CD8-positive, alpha-beta memory T cell (primary cell): ENCODE measurements around the gene ORMDL3. TPM values are rescaled to one million over a fixed set of nuclear protein-coding genes. Genes with fewer than 3 reads are reported as not detected.

Experiments used
- CTCF ChIA-PET: fragments of 350-600 bp; sonication (Branson Sonifier 250); formaldehyde crosslinking; loops from one replicate; lab custom pipeline; 2021; ENCODE audit warnings: antibody characterized with exemption; lab: Charles Lee
- POLR2A ChIA-PET: fragments of 350-600 bp; sonication (Branson Sonifier 250); formaldehyde crosslinking; loops from one replicate; lab custom pipeline; 2021; ENCODE audit warnings: antibody characterized with exemption; lab: Charles Lee
- DNase-seq, 5 donors: peaks; one replicate each; pipeline versions ENCODE4 v3.0.0 to v3.0.0-alpha.2; 2020 to 2022; ENCODE audit warnings: mixed read lengths in 1 of 5
- H3K27ac ChIP-seq: one replicate; pipeline ENCODE4 v1.7.0; 2013; ENCODE audit warnings: low read depth, mild to moderate bottlenecking, low read length, moderate library complexity
- H3K27me3 ChIP-seq: 2 replicates; pipeline ENCODE4 v1.7.0; 2013; ENCODE audit warnings: low read length, mild to moderate bottlenecking; ENCODE audit not compliant: insufficient read depth, poor library complexity, severe bottlenecking
- H3K36me3 ChIP-seq: 2 replicates; pipeline ENCODE4 v1.7.0; 2013; ENCODE audit warnings: mild to moderate bottlenecking, low read length, moderate library complexity; ENCODE audit not compliant: insufficient read depth
- H3K4me1 ChIP-seq: 2 replicates; pipeline ENCODE4 v1.7.0; 2013; ENCODE audit warnings: mild to moderate bottlenecking, low read length, moderate library complexity; ENCODE audit not compliant: insufficient read depth
- H3K4me3 ChIP-seq: 2 replicates; pipeline ENCODE4 v1.7.0; 2013; ENCODE audit warnings: mild to moderate bottlenecking, low read length
- H3K9me3 ChIP-seq: 2 replicates; pipeline ENCODE4 v1.7.0; 2013; ENCODE audit warnings: mild to moderate bottlenecking, low read length
- H3K27ac Mint-ChIP-seq, 8 donors: one replicate each; pipeline ENCODE4 v1.8.0; 2020 to 2021; ENCODE audit warnings: mixed read lengths in 8 of 8, mild to moderate bottlenecking in 6 of 8, inconsistent platforms in 3 of 8, moderate library complexity in 3 of 8
- H3K27me3 Mint-ChIP-seq, 2 donors: one replicate each; pipeline ENCODE4 v1.8.0; 2020 to 2021; ENCODE audit warnings: mixed read lengths in 2 of 2, mild to moderate bottlenecking in 1 of 2, moderate library complexity in 1 of 2
- H3K36me3 Mint-ChIP-seq, 3 donors: one replicate each; pipeline ENCODE4 v1.8.0; 2020 to 2021; ENCODE audit warnings: mixed read lengths in 3 of 3, inconsistent platforms in 1 of 3, mild to moderate bottlenecking in 1 of 3
- H3K4me1 Mint-ChIP-seq, 3 donors: one replicate each; pipeline ENCODE4 v1.8.0; 2020 to 2021; ENCODE audit warnings: mixed read lengths in 3 of 3, inconsistent platforms in 1 of 3, mild to moderate bottlenecking in 1 of 3
- H3K4me3 Mint-ChIP-seq, 7 donors: one replicate each; pipeline ENCODE4 v1.8.0; 2020 to 2021; ENCODE audit warnings: mixed read lengths in 7 of 7, mild to moderate bottlenecking in 6 of 7, moderate library complexity in 4 of 7, inconsistent platforms in 2 of 7
- H3K9me3 Mint-ChIP-seq, 5 donors: one replicate each; pipeline ENCODE4 v1.8.0; 2020 to 2022; ENCODE audit warnings: mixed read lengths in 5 of 5, mild to moderate bottlenecking in 3 of 5, moderate library complexity in 2 of 5, inconsistent platforms in 1 of 5
- polyA plus RNA-seq: library from polyadenylated mRNA; unstranded; fragments of 300-500 nt; fragmentation: Illumina TruSeq; gene quantifications from one replicate; pipeline ENCODE4 v1.2.3, GENCODE V29; 2021
- total RNA-seq, 2 experiments: library from RNA; stranded (reverse); gene quantifications; one replicate each; pipeline ENCODE4 v1.2.3, GENCODE V29; 2021

Gene ORMDL3
- total and polyA plus RNA-seq, 3 experiments from 2014 or later = 73.6 to 217 (median 76.4) TPM

GRCh38 chr17:39955726-39956225 is 28.4 kb upstream of the ORMDL3 start:
- Mint-ChIP-seq H3K36me3 (no peaks in the 10 kb centered on the region), H3K4me1 (peaks cover 13 to 24% (median 14%) of the 10 kb centered on the region in 3 donors), H3K27me3 (peaks cover 0 to 3% of the 10 kb centered on the region in 2 donors), H3K9me3 (no peaks in the 10 kb centered on the region), H3K4me3 (peak overlapping the region in 1 of 7 donors; percentile 64), H3K27ac (peak overlapping the region in 2 of 8 donors; percentile 2 to 36)
- ChIA-PET POLR2A (interaction anchor here (1.3 to 2.7 kb wide), 2 partner anchors 25 kb away, joined by 4 to 17 read pairs; partner anchors contain the start of gene PSMD3), CTCF (interaction anchor here (1.3 to 5.7 kb wide), 3 partner anchors 24 to 30 kb away, joined by 3 to 54 read pairs (median 23); partner anchors contain the start of gene PSMD3)
- Histone ChIP-seq H3K36me3 (no peaks in the 10 kb centered on the region), H3K27ac (no peak overlapping the region), H3K27me3 (no peaks in the 10 kb centered on the region), H3K4me3 (no peak overlapping the region), H3K4me1 (peaks cover 12% of the 10 kb centered on the region), H3K9me3 (no peaks in the 10 kb centered on the region)
- DNase-seq = no peak

GRCh38 chr17:39954876-39955275 is 27.5 kb upstream of the ORMDL3 start:
- POLR2A ChIA-PET = interaction anchor here (2.7 kb wide), 1 partner anchor 26 kb away, joined by 17 read pairs; the partner anchor contains the start of gene PSMD3
- no peaks in the 10 kb centered on the region for H3K36me3 Mint-ChIP-seq
- no peaks in the 10 kb centered on the region for H3K27me3 Mint-ChIP-seq
- H3K4me3 Mint-ChIP-seq = no peak overlapping the region
- no peaks in the 10 kb centered on the region for H3K9me3 ChIP-seq
- H3K27ac Mint-ChIP-seq = peak overlapping the region in 3 of 8 donors; percentile 23 to 82 (median 56)
- CTCF ChIA-PET = interaction anchor here (1.0 to 3.6 kb wide), 4 partner anchors 9 to 225 kb away, joined by 3 to 23 read pairs (median 5); partner anchors contain the start of gene PSMD3
- no peak overlapping the region for H3K27ac ChIP-seq
- no peaks in the 10 kb centered on the region for H3K27me3 ChIP-seq
- no peak overlapping the region for H3K4me3 ChIP-seq
- no peaks in the 10 kb centered on the region for H3K9me3 Mint-ChIP-seq
- no peak for DNase-seq
- H3K4me1 ChIP-seq = peaks cover 12% of the 10 kb centered on the region
- H3K36me3 ChIP-seq = no peaks in the 10 kb centered on the region
- peaks cover 13 to 24% (median 14%) of the 10 kb centered on the region in 3 donors for H3K4me1 Mint-ChIP-seq

GRCh38 chr17:39953471-39953888 is 26.1 kb upstream of the ORMDL3 start:
- Mint-ChIP-seq H3K27me3 (no peaks in the 10 kb centered on the region), H3K4me3 (peak overlapping the region; percentile 75 to 95 (median 86)), H3K9me3 (no peaks in the 10 kb centered on the region), H3K4me1 (peaks cover 7 to 19% (median 10%) of the 10 kb centered on the region in 3 donors), H3K36me3 (no peaks in the 10 kb centered on the region), H3K27ac (peak overlapping the region; percentile 55 to 89 (median 80))
- DNase-seq = no peak
- peak overlapping the region; percentile 53 for H3K27ac ChIP-seq
- no peaks in the 10 kb centered on the region for H3K27me3 ChIP-seq
- no peaks in the 10 kb centered on the region for H3K36me3 ChIP-seq
- H3K4me3 ChIP-seq = peak overlapping the region; percentile 62
- ChIA-PET POLR2A (interaction anchor here (2.7 kb wide), 1 partner anchor 27 kb away, joined by 17 read pairs; the partner anchor contains the start of gene PSMD3), CTCF (interaction anchor here (1.1 to 3.6 kb wide), 3 partner anchors 11 to 331 kb away, joined by 4 to 23 read pairs (median 7); partner anchors contain the start of gene PSMD3)
- peaks cover 12% of the 10 kb centered on the region for H3K4me1 ChIP-seq
- no peaks in the 10 kb centered on the region for H3K9me3 ChIP-seq

- Mint-ChIP-seq H3K9me3 (no peaks in the 10 kb centered on the region), H3K4me1 (peaks cover 8 to 19% (median 10%) of the 10 kb centered on the region in 3 donors), H3K4me3 (peak overlapping the region; percentile 75 to 95 (median 86)), H3K27me3 (no peaks in the 10 kb centered on the region), H3K27ac (peak overlapping the region; percentile 55 to 89 (median 80)), H3K36me3 (no peaks in the 10 kb centered on the region)
- POLR2A ChIA-PET = interaction anchor here (2.7 kb wide), 1 partner anchor 28 kb away, joined by 17 read pairs; the partner anchor contains the start of gene PSMD3
- Histone ChIP-seq H3K27me3 (no peaks in the 10 kb centered on the region), H3K4me3 (peak overlapping the region; percentile 74), H3K9me3 (no peaks in the 10 kb centered on the region), H3K4me1 (peaks cover 12% of the 10 kb centered on the region), H3K27ac (peak overlapping the region; percentile 53), H3K36me3 (no peaks in the 10 kb centered on the region)
- CTCF ChIA-PET = interaction anchor here (0.6 to 3.6 kb wide), 2 partner anchors 27 to 139 kb away, joined by 3 to 23 read pairs; partner anchors contain the start of gene PSMD3
- DNase-seq = peak; percentile 85 to 99 (median 95)
Measured at GRCh38 chr17:39952680-39953470, 25.5 kb upstream of the ORMDL3 start.

GRCh38 chr17:39951924-39952679 is 24.7 kb upstream of the ORMDL3 start:
- no peaks in the 10 kb centered on the region for H3K36me3 ChIP-seq
- ChIA-PET POLR2A (no interaction called here), CTCF (interaction anchor here (0.6 to 3.6 kb wide), 2 partner anchors 28 to 138 kb away, joined by 3 to 23 read pairs; partner anchors contain the start of gene PSMD3)
- Mint-ChIP-seq H3K36me3 (no peaks in the 10 kb centered on the region), H3K4me1 (peaks cover 10 to 19% (median 12%) of the 10 kb centered on the region in 3 donors), H3K27ac (peak overlapping the region in 5 of 8 donors; percentile 5 to 63 (median 21)), H3K9me3 (no peaks in the 10 kb centered on the region), H3K27me3 (no peaks in the 10 kb centered on the region), H3K4me3 (peak overlapping the region; percentile 55 to 88 (median 64))
- no peak overlapping the region for H3K27ac ChIP-seq
- DNase-seq = peak in 1 of 5 donors; percentile 53
- no peaks in the 10 kb centered on the region for H3K9me3 ChIP-seq
- no peaks in the 10 kb centered on the region for H3K27me3 ChIP-seq
- H3K4me3 ChIP-seq = peak overlapping the region; percentile 74
- H3K4me1 ChIP-seq = peaks cover 12% of the 10 kb centered on the region

- peak overlapping the region in 1 of 7 donors; percentile 56 for H3K4me3 Mint-ChIP-seq
- peaks cover 10 to 19% (median 12%) of the 10 kb centered on the region in 3 donors for H3K4me1 Mint-ChIP-seq
- POLR2A ChIA-PET = no interaction called here
- Histone ChIP-seq H3K4me1 (peaks cover 12% of the 10 kb centered on the region), H3K9me3 (no peaks in the 10 kb centered on the region), H3K27ac (no peak overlapping the region), H3K27me3 (no peaks in the 10 kb centered on the region), H3K36me3 (no peaks in the 10 kb centered on the region), H3K4me3 (no peak overlapping the region)
- no peaks in the 10 kb centered on the region for H3K9me3 Mint-ChIP-seq
- DNase-seq = no peak
- no peaks in the 10 kb centered on the region for H3K36me3 Mint-ChIP-seq
- no peaks in the 10 kb centered on the region for H3K27me3 Mint-ChIP-seq
- CTCF ChIA-PET = interaction anchor here (1.1 kb wide), 1 partner anchor 12 kb away, joined by 3 read pairs; no protein-coding TSS in a partner anchor
- peak overlapping the region in 1 of 8 donors; percentile 29 for H3K27ac Mint-ChIP-seq
Measured at GRCh38 chr17:39950871-39951348, 23.5 kb upstream of the ORMDL3 start.

- ChIA-PET CTCF (no interaction called here), POLR2A (no interaction called here)
- no peaks in the 10 kb centered on the region for H3K27me3 Mint-ChIP-seq
- DNase-seq = no peak
- no peaks in the 10 kb centered on the region for H3K36me3 Mint-ChIP-seq
- Histone ChIP-seq H3K4me3 (no peak overlapping the region), H3K27ac (no peak overlapping the region), H3K36me3 (no peaks in the 10 kb centered on the region), H3K9me3 (no peaks in the 10 kb centered on the region), H3K4me1 (peaks cover 12% of the 10 kb centered on the region), H3K27me3 (no peaks in the 10 kb centered on the region)
- H3K9me3 Mint-ChIP-seq = no peaks in the 10 kb centered on the region
- peak overlapping the region in 1 of 8 donors; percentile 50 for H3K27ac Mint-ChIP-seq
- H3K4me3 Mint-ChIP-seq = no peak overlapping the region
- peaks cover 10 to 19% (median 12%) of the 10 kb centered on the region in 3 donors for H3K4me1 Mint-ChIP-seq
Measured at GRCh38 chr17:39949028-39949427, 21.6 kb upstream of the ORMDL3 start.
